Measurements from ENCODE around the gene CSNK1G3.
A peak's percentile ranks its signal among the peaks of the same experiment; 100 is the strongest.

The CSNK1G3 gene

DNA sequence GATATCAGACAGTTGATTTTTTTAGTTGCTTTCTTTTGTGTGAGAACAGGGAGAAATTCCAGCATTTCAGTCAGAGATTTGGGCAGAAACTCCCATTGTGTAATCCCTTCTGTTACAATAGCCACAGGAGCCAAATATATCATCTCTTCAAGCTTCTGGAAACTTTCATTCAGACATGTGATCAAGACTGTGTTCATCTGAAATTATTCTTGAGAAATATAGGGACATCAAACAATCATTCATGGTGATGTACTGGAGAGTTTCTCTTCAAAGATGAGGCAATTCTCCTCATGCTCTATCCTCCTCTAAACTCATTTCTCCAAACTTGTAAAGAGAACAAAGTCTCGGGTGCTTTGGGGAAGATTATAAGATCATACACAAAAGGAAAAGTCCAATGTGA is 35.2 kb upstream of the CSNK1G3 start:
- Histone ChIP-seq H3K36me3 (ENCODE audit: low read depth) (no peaks in the 10 kb centered on the region), H3K27me3 (ENCODE audit: insufficient read depth, poor library complexity, severe bottlenecking) (no peaks in the 10 kb centered on the region), H3K9me3 (ENCODE audit: severe bottlenecking) (no peaks in the 10 kb centered on the region), H3K27ac (ENCODE audit: poor library complexity, severe bottlenecking) (no peak overlapping the region), H3K4me3 (ENCODE audit: severe bottlenecking) (no peak overlapping the region), H3K4me1 (ENCODE audit: insufficient read depth, poor library complexity, severe bottlenecking) (peaks cover under 1% of the 10 kb centered on the region)
- ATAC-seq (ENCODE audit: low read depth) (no peak), DNase-seq (ENCODE audit: low spot score) (no peak)
- TF ChIP-seq, protein P1, sequence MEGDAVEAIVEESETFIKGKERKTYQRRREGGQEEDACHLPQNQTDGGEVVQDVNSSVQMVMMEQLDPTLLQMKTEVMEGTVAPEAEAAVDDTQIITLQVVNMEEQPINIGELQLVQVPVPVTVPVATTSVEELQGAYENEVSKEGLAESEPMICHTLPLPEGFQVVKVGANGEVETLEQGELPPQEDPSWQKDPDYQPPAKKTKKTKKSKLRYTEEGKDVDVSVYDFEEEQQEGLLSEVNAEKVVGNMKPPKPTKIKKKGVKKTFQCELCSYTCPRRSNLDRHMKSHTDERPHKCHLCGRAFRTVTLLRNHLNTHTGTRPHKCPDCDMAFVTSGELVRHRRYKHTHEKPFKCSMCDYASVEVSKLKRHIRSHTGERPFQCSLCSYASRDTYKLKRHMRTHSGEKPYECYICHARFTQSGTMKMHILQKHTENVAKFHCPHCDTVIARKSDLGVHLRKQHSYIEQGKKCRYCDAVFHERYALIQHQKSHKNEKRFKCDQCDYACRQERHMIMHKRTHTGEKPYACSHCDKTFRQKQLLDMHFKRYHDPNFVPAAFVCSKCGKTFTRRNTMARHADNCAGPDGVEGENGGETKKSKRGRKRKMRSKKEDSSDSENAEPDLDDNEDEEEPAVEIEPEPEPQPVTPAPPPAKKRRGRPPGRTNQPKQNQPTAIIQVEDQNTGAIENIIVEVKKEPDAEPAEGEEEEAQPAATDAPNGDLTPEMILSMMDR (IDR thresholded peaks at IDR 0.05; ENCODE audit: poor library complexity, severe bottlenecking): no peak

DNA sequence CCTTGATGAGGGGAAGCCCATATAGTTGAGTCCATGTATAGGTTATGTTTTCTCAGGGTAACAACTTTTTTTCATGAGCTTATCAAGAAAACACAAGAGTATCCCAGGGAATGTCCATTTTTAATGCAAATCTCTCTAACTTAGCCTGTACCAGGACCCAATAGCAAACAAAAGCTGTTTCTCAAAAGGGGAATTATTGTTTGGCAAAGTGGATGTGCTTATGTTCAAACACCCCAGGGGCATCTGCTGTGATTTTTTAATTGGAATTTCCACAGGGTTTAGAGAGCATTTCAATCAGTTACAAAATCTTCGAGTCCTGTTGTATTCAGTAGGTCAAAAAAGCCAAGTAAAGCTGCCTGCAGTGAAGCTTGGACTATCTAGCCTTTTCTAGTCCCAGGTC is 33.4 kb upstream of the CSNK1G3 start:
- no peaks in the 10 kb centered on the region for H3K36me3 ChIP-seq (ENCODE audit: low read depth)
- TF ChIP-seq, protein P1 (IDR thresholded peaks at IDR 0.05; ENCODE audit: poor library complexity, severe bottlenecking): no peak
- H3K4me3 ChIP-seq (ENCODE audit: severe bottlenecking): no peak overlapping the region
- DNase-seq (ENCODE audit: low spot score) (no peak), ATAC-seq (ENCODE audit: low read depth) (no peak)
- H3K4me1 ChIP-seq (ENCODE audit: insufficient read depth, poor library complexity, severe bottlenecking): peaks cover 14% of the 10 kb centered on the region
- no peak overlapping the region for H3K27ac ChIP-seq (ENCODE audit: poor library complexity, severe bottlenecking)
- H3K27me3 ChIP-seq (ENCODE audit: insufficient read depth, poor library complexity, severe bottlenecking): no peaks in the 10 kb centered on the region
- H3K9me3 ChIP-seq (ENCODE audit: severe bottlenecking): no peaks in the 10 kb centered on the region

DNA sequence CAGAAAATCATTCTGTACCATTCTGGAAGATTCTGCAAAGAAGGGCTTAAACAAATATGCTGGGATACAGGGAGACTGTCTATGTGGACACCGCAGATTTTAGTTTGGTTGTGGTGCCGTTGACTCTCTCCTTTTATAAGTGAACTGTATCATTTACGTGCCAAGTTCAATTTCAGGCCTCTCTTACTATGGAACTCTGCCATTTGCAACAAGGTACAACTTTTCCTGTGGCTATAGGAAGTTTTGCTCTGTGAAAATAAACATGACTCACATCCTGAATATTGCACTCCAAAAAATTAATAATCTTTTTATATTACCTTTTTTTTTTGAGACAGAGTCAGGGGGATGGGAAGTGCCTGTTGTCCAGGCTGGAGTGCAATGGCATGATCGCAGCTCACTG is 29.7 kb upstream of the CSNK1G3 start:
- no peak for DNase-seq (ENCODE audit: low spot score)
- Histone ChIP-seq H3K4me3 (ENCODE audit: severe bottlenecking) (no peak overlapping the region), H3K9me3 (ENCODE audit: severe bottlenecking) (no peaks in the 10 kb centered on the region), H3K27me3 (ENCODE audit: insufficient read depth, poor library complexity, severe bottlenecking) (no peaks in the 10 kb centered on the region), H3K27ac (ENCODE audit: poor library complexity, severe bottlenecking) (no peak overlapping the region), H3K4me1 (ENCODE audit: insufficient read depth, poor library complexity, severe bottlenecking) (peaks cover 14% of the 10 kb centered on the region), H3K36me3 (ENCODE audit: low read depth) (no peaks in the 10 kb centered on the region)
- ATAC-seq (ENCODE audit: low read depth): peak; percentile 69
- TF ChIP-seq, protein P1 (IDR thresholded peaks at IDR 0.05; ENCODE audit: poor library complexity, severe bottlenecking): no peak

DNA sequence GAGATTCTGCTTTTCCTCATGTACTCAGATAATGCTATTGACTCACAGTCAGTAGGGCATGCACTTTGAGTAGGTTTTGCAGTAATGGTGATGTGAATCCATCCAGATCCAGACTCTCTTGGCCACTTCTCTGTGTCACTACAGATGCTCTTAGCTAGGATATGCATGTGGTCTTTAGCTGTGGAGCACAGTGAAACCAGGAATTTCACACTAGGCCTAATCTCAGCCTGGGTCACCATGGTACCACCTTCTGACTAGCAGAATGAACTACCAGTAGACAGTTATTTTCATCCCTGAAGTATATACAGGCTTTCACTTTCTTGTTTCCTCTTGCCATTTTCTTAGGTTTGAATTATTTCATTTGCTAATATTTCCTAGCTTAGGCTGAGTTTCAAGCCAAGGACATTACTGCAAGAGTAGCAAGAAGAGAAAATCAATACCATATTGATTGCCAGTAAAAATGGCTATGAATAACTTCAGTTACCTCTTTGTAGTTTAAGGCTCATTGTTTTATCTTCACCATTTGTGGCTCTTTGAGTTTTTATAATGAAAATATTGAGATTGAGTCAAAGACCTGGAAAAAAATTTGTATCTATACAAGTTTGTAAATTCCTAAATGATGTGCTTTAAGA is 28.4 kb upstream of the CSNK1G3 start:
- no peaks in the 10 kb centered on the region for H3K9me3 ChIP-seq (ENCODE audit: severe bottlenecking)
- H3K4me1 ChIP-seq (ENCODE audit: insufficient read depth, poor library complexity, severe bottlenecking): peaks cover 14% of the 10 kb centered on the region
- no peaks in the 10 kb centered on the region for H3K36me3 ChIP-seq (ENCODE audit: low read depth)
- ATAC-seq (ENCODE audit: low read depth) (no peak), DNase-seq (ENCODE audit: low spot score) (no peak)
- no peak overlapping the region for H3K27ac ChIP-seq (ENCODE audit: poor library complexity, severe bottlenecking)
- H3K4me3 ChIP-seq (ENCODE audit: severe bottlenecking): no peak overlapping the region
- no peaks in the 10 kb centered on the region for H3K27me3 ChIP-seq (ENCODE audit: insufficient read depth, poor library complexity, severe bottlenecking)
- TF ChIP-seq, protein P1 (IDR thresholded peaks at IDR 0.05; ENCODE audit: poor library complexity, severe bottlenecking): no peak

DNA sequence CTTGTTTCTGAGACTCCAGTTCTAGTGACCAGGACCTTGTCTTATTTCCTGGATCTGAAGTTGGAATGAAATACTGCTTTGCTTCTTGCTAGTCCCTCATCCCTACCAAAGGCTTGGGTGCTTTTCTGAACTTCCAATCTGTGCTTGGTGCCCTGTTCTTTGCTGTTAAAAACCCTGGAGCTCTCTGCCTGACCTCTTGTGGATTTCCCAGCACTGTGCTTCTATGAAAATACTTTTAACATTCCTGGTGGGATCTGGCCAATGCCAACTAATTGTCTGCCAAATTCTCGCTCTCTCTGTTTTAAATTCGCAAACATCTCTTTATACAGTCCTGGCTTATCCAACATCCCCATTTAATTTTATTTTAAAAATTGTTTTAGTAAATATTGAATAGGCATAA is 26.7 kb upstream of the CSNK1G3 start:
- H3K9me3 ChIP-seq (ENCODE audit: severe bottlenecking): no peaks in the 10 kb centered on the region
- no peak overlapping the region for H3K27ac ChIP-seq (ENCODE audit: poor library complexity, severe bottlenecking)
- H3K36me3 ChIP-seq (ENCODE audit: low read depth): no peaks in the 10 kb centered on the region
- TF ChIP-seq, protein P1 (IDR thresholded peaks at IDR 0.05; ENCODE audit: poor library complexity, severe bottlenecking): peak; percentile 10
- no peaks in the 10 kb centered on the region for H3K27me3 ChIP-seq (ENCODE audit: insufficient read depth, poor library complexity, severe bottlenecking)
- ATAC-seq (ENCODE audit: low read depth) (no peak), DNase-seq (ENCODE audit: low spot score) (no peak)
- peaks cover 14% of the 10 kb centered on the region for H3K4me1 ChIP-seq (ENCODE audit: insufficient read depth, poor library complexity, severe bottlenecking)
- no peak overlapping the region for H3K4me3 ChIP-seq (ENCODE audit: severe bottlenecking)

Measured in RWPE2 (cell line).